Measurements from ENCODE around the gene DCTN1.

Gene DCTN1

GRCh38 chr2:74321737-74322136 lies 58.4 kb downstream of the DCTN1 start:
- no peak for DNase-seq (ENCODE audit: low read depth)

- no peak for DNase-seq (ENCODE audit: low read depth)
Measured at GRCh38 chr2:74317701-74318100, 62.4 kb downstream of the DCTN1 start.

- DNase-seq (ENCODE audit: low read depth): peak; percentile 17
Measured at GRCh38 chr2:74316627-74317295, 63.4 kb downstream of the DCTN1 start.

GRCh38 chr2:74314107-74314506 lies 66.0 kb downstream of the DCTN1 start:
- no peak for DNase-seq (ENCODE audit: low read depth)

- DNase-seq (ENCODE audit: low read depth): no peak
Measured at GRCh38 chr2:74313497-74313896, 66.6 kb downstream of the DCTN1 start.

GRCh38 chr2:74312913-74313312 lies 67.2 kb downstream of the DCTN1 start:
- DNase-seq (ENCODE audit: low read depth): no peak
